ENCODE data around the gene LRFN4.

The LRFN4 gene

GRCh38 chr11:66894141-66894540 lies 37.3 kb downstream of the LRFN4 start:
- peak; percentile 45 for DNase-seq

GRCh38 chr11:66901964-66902390 lies 45.1 kb downstream of the LRFN4 start:
- DNase-seq: no peak

DNA sequence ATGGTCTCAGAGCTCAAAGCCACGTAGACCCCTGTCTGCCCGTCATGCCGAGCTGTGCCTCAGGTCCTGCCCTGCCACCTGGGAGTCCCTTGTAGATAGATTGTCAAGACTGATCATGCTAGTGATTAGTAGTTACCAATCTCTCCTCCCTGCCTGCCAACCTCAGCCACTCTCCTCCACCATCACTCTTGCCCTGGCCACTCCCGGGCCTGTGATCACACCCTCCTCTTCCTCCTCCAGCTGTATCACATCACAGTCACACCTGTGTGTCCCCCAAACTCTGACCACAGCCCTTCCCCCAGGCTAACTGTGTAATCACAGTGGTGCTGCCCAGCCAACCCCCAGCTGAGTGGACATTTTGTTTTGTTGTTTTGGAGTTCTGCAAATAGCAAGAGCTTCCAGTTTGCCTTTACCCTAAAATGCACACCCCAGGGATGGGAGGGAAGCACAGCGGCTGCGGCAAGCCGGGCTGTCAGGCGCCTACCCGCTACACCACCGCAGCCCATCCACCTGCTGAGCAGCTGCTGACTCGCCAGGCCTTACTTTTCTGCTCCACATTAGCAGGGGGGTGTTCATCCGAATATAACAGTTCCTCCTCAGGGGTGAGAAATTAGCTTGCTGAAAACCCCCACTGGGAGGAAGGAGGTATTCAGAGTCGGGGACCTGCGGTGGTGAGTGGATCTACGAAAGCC lies 45.8 kb downstream of the LRFN4 start:
- no peak for DNase-seq

- no peak for DNase-seq
Observed at GRCh38 chr11:66904055-66904454, 47.2 kb downstream of the LRFN4 start.

DNA sequence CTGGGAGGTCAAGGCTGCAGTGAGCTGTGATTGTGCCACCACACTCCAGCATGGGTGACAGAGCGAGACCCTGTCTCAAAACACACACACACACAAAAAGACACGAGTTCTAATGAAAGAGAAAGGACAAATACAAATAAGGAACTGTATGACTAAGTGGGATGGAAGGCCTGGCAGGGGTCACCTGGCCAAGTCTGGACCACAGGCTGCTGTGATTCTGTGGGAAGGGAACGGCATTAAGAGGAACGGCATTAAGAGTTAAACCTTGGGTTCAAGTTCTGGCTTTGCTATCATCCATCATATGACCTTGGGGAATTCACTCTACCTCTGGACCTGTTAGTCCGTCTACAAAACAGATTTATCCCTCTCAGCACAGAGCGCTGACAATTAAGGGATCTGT lies 47.7 kb downstream of the LRFN4 start:
- no peak for DNase-seq

- no peak for DNase-seq
Observed at GRCh38 chr11:66904981-66905521, 48.2 kb downstream of the LRFN4 start.

- DNase-seq: no peak
Observed at GRCh38 chr11:66905631-66906030, 48.8 kb downstream of the LRFN4 start.

GRCh38 chr11:66906061-66906733 lies 49.3 kb downstream of the LRFN4 start:
- DNase-seq: peak; percentile 43

DNA sequence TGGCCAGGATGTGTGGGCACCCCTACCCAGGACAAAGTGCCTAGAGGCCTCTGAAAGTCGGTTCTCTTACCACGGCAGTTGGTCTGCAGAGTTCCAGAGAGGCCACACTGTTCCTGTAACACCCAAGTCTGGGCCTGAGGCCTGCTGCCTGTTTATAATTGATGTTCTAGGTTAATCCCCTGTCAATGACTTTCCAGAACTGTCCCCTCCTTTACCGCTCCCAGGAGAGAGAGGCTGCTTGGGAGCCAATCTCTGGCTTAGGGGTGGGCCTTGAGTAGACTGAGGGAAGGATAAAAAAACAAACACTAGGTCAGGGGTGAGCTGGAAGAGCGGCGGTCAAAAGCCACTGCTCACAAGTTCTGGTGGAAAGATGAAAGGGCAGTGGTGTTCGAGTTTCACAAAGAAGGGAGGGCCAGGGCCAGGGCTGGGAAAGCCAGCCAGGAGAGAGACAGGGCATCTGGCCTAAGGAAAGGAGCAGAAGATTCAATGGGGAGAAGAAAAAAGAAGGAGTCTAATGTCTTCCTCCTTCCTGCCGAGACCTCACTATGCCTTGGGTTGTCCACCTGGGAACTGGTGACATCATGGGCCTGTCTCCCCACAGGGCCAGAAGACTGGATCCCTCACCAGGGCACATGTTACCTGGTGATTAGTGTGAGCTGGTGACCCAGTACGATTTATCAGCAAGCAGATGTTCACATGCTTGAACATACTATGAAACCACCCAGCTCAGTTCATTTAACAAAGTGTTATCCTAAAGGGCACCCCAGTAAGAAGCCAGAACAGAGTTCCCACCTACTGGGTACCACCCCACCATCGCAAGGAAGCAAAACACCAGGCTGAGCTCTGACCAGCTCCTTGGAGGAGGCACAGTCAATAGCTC lies 51.1 kb downstream of the LRFN4 start:
- no peak for DNase-seq

DNA sequence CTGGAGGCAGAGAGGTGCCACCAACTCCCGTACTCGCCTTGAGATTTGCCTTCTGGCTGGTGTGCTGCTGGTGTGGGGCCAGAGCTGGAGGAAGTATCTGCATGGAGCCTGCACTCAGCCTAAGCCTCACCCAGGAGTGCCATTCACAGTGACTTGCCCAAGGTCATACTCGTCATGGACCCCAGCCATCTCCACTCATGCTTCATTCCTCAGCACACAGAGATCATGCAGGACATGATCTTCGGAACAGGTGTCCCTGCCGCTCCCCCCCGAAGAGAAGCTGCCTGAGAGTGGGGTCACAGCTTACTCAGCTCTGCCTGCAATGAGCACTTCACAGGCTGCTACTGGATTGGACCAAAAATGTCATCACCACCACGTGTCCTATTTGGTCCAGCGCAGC lies 52.3 kb downstream of the LRFN4 start:
- no peak for DNase-seq

GRCh38 chr11:66910016-66910415 lies 53.2 kb downstream of the LRFN4 start:
- DNase-seq: no peak
